WTC11 (cell line): Measurements from ENCODE around the gene CXCR3. TPM values are rescaled to one million over a fixed set of nuclear protein-coding genes. Genes with fewer than 3 reads are reported as not detected.

Source experiments
- ATAC-seq: fragments of 200-7000 bp; cut with Tn5 transposase; 2 replicates; pipeline ENCODE4 v1.10.0; 2021; ENCODE audit warnings: mild to moderate bottlenecking, moderate library complexity
- CTCF ChIA-PET: fragments of 300-600 bp; sonication (Branson Sonifier 250); formaldehyde crosslinking; loops from one replicate; lab custom pipeline; 2021; ENCODE audit warnings: antibody characterized with exemption; lab: Charles Lee
- POLR2A ChIA-PET: fragments of 350-600 bp; sonication (Branson Sonifier 250); formaldehyde crosslinking; loops from one replicate; lab custom pipeline; 2021; ENCODE audit warnings: antibody characterized with exemption; lab: Charles Lee
- DNase-seq: peaks from one replicate; pipeline ENCODE4 v3.0.0; 2021; ENCODE audit warnings: low spot score
- H3K27ac Mint-ChIP-seq: 2 replicates; pipeline ENCODE4 v1.8.0; 2021; ENCODE audit warnings: mixed read lengths
- H3K27me3 Mint-ChIP-seq: 2 replicates; pipeline ENCODE4 v1.8.0; 2021; ENCODE audit warnings: low read depth, mild to moderate bottlenecking, moderate library complexity, mixed read lengths
- H3K36me3 Mint-ChIP-seq: 2 replicates; pipeline ENCODE4 v1.8.0; 2021; ENCODE audit warnings: mixed read lengths
- H3K4me1 Mint-ChIP-seq: 2 replicates; pipeline ENCODE4 v1.8.0; 2022; ENCODE audit warnings: mixed read lengths
- H3K4me3 Mint-ChIP-seq: 2 replicates; pipeline ENCODE4 v1.8.0; 2021; ENCODE audit warnings: mild to moderate bottlenecking, moderate library complexity, mixed read lengths
- H3K9me3 Mint-ChIP-seq: 2 replicates; pipeline ENCODE4 v1.8.0; 2021; ENCODE audit warnings: mixed read lengths
- CREB1 ChIP-seq: sonication (generic); formaldehyde crosslinking; IDR thresholded peaks from 2 replicates; pipeline ENCODE4 v1.8.0; 2023; ENCODE audit warnings: mild to moderate bottlenecking, missing genetic modification reagents
- CREM ChIP-seq: sonication (generic); formaldehyde crosslinking; IDR thresholded peaks from 2 replicates; pipeline ENCODE4 v1.8.1; 2022; ENCODE audit warnings: mild to moderate bottlenecking, missing genetic modification reagents, moderate library complexity
- CTCF ChIP-seq: fragments of 200-600 bp; IDR thresholded peaks from 2 replicates; pipeline ENCODE4 v1.8.0; 2022; ENCODE audit warnings: antibody characterized with exemption
- ERG ChIP-seq: fragments of 250-450 bp; sonication (Bioruptor Pico); IDR thresholded peaks from 2 replicates; pipeline ENCODE4 v1.8.0; 2021; ENCODE audit warnings: mild to moderate bottlenecking
- ESRRA ChIP-seq: sonication (generic); formaldehyde crosslinking; IDR thresholded peaks from 2 replicates; pipeline ENCODE4 v1.8.1; 2022; ENCODE audit warnings: mild to moderate bottlenecking, missing genetic modification reagents, borderline replicate concordance
- GRHL2 ChIP-seq: fragments of 250-450 bp; sonication (Bioruptor Pico); IDR thresholded peaks from 2 replicates; pipeline ENCODE4 v1.8.0; 2022; ENCODE audit warnings: mild to moderate bottlenecking, moderate library complexity; ENCODE audit not compliant: insufficient replicate concordance, severe bottlenecking
- GTF2I ChIP-seq: fragments of 250-450 bp; sonication (Bioruptor Pico); conservative IDR thresholded peaks from 2 replicates; pipeline ENCODE4 v1.4.0; 2021; ENCODE audit warnings: mild to moderate bottlenecking
- HMGA2 ChIP-seq: fragments of 250-450 bp; sonication (Bioruptor Pico); IDR thresholded peaks from 2 replicates; pipeline ENCODE4 v1.4.0; 2021; ENCODE audit warnings: mild to moderate bottlenecking, moderate library complexity
- JUN ChIP-seq: sonication (generic); formaldehyde crosslinking; IDR thresholded peaks from 2 replicates; pipeline ENCODE4 v1.8.0; 2023; ENCODE audit warnings: mild to moderate bottlenecking, missing genetic modification reagents
- NFATC4 ChIP-seq: fragments of 250-450 bp; sonication (Bioruptor Pico); IDR thresholded peaks from 2 replicates; pipeline ENCODE4 v1.9.0; 2021; ENCODE audit warnings: mild to moderate bottlenecking
- NFYB ChIP-seq: sonication (generic); formaldehyde crosslinking; conservative IDR thresholded peaks from 2 replicates; pipeline ENCODE4 v1.8.0; 2022; ENCODE audit warnings: low read depth, missing genetic modification reagents
- NR1H2 ChIP-seq: sonication (generic); formaldehyde crosslinking; IDR thresholded peaks from 2 replicates; pipeline ENCODE4 v1.9.0; 2021; ENCODE audit warnings: mild to moderate bottlenecking, moderate library complexity, missing genetic modification reagents
- NR2C2 ChIP-seq: sonication (generic); formaldehyde crosslinking; IDR thresholded peaks from 2 replicates; pipeline ENCODE4 v1.8.0; 2022; ENCODE audit warnings: mild to moderate bottlenecking, missing genetic modification reagents
- SMAD3 ChIP-seq: sonication (generic); formaldehyde crosslinking; IDR thresholded peaks from 2 replicates; pipeline ENCODE4 v1.8.0; 2022; ENCODE audit warnings: missing genetic modification reagents, mild to moderate bottlenecking, borderline replicate concordance
- SMAD4 ChIP-seq: sonication (generic); formaldehyde crosslinking; IDR thresholded peaks from 2 replicates; pipeline ENCODE4 v1.8.0; 2022; ENCODE audit warnings: mild to moderate bottlenecking, missing genetic modification reagents
- TEAD1 ChIP-seq: sonication (generic); formaldehyde crosslinking; IDR thresholded peaks from 2 replicates; pipeline ENCODE4 v1.8.0; 2022; ENCODE audit warnings: mild to moderate bottlenecking, missing genetic modification reagents
- ZBTB21 ChIP-seq: sonication (generic); formaldehyde crosslinking; IDR thresholded peaks from 2 replicates; pipeline ENCODE4 v1.8.1; 2023; ENCODE audit warnings: mild to moderate bottlenecking, missing genetic modification reagents, borderline replicate concordance
- ZNF121 ChIP-seq: sonication (generic); formaldehyde crosslinking; IDR thresholded peaks from 2 replicates; pipeline ENCODE4 v1.8.0; 2023; ENCODE audit warnings: missing genetic modification reagents
- ZNF219 ChIP-seq: sonication (generic); formaldehyde crosslinking; IDR thresholded peaks from 2 replicates; pipeline ENCODE4 v1.8.0; 2023; ENCODE audit warnings: missing genetic modification reagents, mild to moderate bottlenecking, borderline replicate concordance
- ZNF671 ChIP-seq: fragments of 250-450 bp; sonication (Bioruptor Pico); IDR thresholded peaks from 2 replicates; pipeline ENCODE4 v1.8.0; 2021; ENCODE audit warnings: mild to moderate bottlenecking
- total RNA-seq: library from RNA; stranded (reverse); gene quantifications from 3 replicates; pipeline ENCODE4 v1.2.3, GENCODE V29; 2021
- TF ChIP-seq, protein P1 (sequence below): sonication (generic); formaldehyde crosslinking; IDR thresholded peaks from 2 replicates; pipeline ENCODE4 v1.8.1; 2023; ENCODE audit warnings: mild to moderate bottlenecking, moderate library complexity, missing genetic modification reagents
- TF ChIP-seq, protein P2 (sequence below): sonication (generic); formaldehyde crosslinking; IDR thresholded peaks from 2 replicates; pipeline ENCODE4 v1.8.1; 2022; ENCODE audit warnings: mild to moderate bottlenecking, missing genetic modification reagents, moderate library complexity, borderline replicate concordance

The CXCR3 gene
- total RNA-seq, 1 experiment from 2014 or later = 0.11 TPM

- TF ChIP-seq NR2C2 (CRISPR knock-in tag) = no peak
- TF ChIP-seq JUN (CRISPR knock-in tag) = no peak
Measured at GRCh38 chrX:71632923-71633657, 14.8 kb upstream of the CXCR3 start (continued).

- H3K4me3 Mint-ChIP-seq = no peak overlapping the region
- no peaks in the 10 kb centered on the region for H3K9me3 Mint-ChIP-seq
- ATAC-seq = no peak
- no peaks in the 10 kb centered on the region for H3K36me3 Mint-ChIP-seq
- no peaks in the 10 kb centered on the region for H3K4me1 Mint-ChIP-seq
- ChIA-PET POLR2A (no interaction called here), CTCF (no interaction called here)
- no peaks in the 10 kb centered on the region for H3K27me3 Mint-ChIP-seq
- no peak for TF ChIP-seq NFYB (CRISPR knock-in tag)
- TF ChIP-seq CREB1 (CRISPR knock-in tag) = no peak
- TF ChIP-seq CREM (CRISPR knock-in tag) = no peak
- no peak for TF ChIP-seq HMGA2 (CRISPR knock-in tag)
- TF ChIP-seq NFATC4 (CRISPR knock-in tag) = no peak
- TF ChIP-seq ESRRA (CRISPR knock-in tag) = no peak
- TF ChIP-seq, protein P1, sequence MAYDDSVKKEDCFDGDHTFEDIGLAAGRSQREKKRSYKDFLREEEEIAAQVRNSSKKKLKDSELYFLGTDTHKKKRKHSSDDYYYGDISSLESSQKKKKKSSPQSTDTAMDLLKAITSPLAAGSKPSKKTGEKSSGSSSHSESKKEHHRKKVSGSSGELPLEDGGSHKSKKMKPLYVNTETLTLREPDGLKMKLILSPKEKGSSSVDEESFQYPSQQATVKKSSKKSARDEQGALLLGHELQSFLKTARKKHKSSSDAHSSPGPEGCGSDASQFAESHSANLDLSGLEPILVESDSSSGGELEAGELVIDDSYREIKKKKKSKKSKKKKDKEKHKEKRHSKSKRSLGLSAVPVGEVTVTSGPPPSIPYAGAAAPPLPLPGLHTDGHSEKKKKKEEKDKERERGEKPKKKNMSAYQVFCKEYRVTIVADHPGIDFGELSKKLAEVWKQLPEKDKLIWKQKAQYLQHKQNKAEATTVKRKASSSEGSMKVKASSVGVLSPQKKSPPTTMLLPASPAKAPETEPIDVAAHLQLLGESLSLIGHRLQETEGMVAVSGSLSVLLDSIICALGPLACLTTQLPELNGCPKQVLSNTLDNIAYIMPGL = no peak
- no peak for TF ChIP-seq SMAD4 (CRISPR knock-in tag)
- no peak for TF ChIP-seq SMAD3 (CRISPR knock-in tag)
- no peak overlapping the region for H3K27ac Mint-ChIP-seq
- no peak for DNase-seq
Measured at GRCh38 chrX:71629467-71629866, 11.2 kb upstream of the CXCR3 start.

- no peaks in the 10 kb centered on the region for H3K27me3 Mint-ChIP-seq
- POLR2A ChIA-PET = no interaction called here
Measured at GRCh38 chrX:71627588-71628404, 9.5 kb upstream of the CXCR3 start.

More at GRCh38 chrX:71627588-71628404, 9.5 kb upstream of the CXCR3 start:
- Mint-ChIP-seq H3K9me3 (no peaks in the 10 kb centered on the region), H3K27ac (no peak overlapping the region), H3K36me3 (no peaks in the 10 kb centered on the region), H3K4me1 (no peaks in the 10 kb centered on the region), H3K4me3 (no peak overlapping the region)
- TF ChIP-seq TEAD1 = no peak
- no peak for TF ChIP-seq ZNF219
- no peak for TF ChIP-seq ZNF671 (CRISPR knock-in tag)
- no peak for TF ChIP-seq CREB1 (CRISPR knock-in tag)
- no peak for TF ChIP-seq NFATC4 (CRISPR knock-in tag)
- no peak for TF ChIP-seq NR1H2 (CRISPR knock-in tag)
- no peak for TF ChIP-seq ZNF121 (CRISPR knock-in tag)
- no peak for TF ChIP-seq CTCF
- TF ChIP-seq ERG (CRISPR knock-in tag) = no peak
- TF ChIP-seq, protein P2, sequence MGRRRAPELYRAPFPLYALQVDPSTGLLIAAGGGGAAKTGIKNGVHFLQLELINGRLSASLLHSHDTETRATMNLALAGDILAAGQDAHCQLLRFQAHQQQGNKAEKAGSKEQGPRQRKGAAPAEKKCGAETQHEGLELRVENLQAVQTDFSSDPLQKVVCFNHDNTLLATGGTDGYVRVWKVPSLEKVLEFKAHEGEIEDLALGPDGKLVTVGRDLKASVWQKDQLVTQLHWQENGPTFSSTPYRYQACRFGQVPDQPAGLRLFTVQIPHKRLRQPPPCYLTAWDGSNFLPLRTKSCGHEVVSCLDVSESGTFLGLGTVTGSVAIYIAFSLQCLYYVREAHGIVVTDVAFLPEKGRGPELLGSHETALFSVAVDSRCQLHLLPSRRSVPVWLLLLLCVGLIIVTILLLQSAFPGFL (CRISPR knock-in tag) = no peak
- no peak for TF ChIP-seq GRHL2 (CRISPR knock-in tag)
- TF ChIP-seq GTF2I (CRISPR knock-in tag) = no peak
- no peak for TF ChIP-seq ZBTB21 (CRISPR knock-in tag)
- ATAC-seq = no peak
- CTCF ChIA-PET = interaction anchor here (1.1 kb wide), 1 partner anchor 25 kb away, joined by 3 read pairs; no protein-coding TSS in a partner anchor
- DNase-seq = no peak
